ENCODE measurements around the gene GFM1.

The GFM1 gene

DNA sequence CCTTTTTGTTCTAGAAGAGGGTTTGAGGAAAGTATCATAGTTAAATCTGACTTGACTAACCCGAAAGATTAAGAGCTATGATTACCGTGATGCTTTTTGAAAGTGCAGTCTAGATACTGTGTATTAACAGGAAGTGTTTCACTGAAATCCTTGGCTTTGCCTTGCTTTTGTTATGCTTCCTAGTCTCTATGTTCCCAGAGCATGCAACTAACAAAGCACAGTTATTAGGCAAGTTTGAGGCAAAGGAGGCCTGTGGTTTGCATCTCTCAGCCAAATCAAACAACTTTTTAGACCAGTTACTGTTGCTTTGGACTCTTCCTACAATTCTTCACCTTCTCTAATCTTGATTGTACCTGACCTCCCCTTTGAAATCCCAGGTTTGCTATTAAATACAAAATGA is 24.2 kb downstream of the GFM1 start:
- DNase-seq (ENCODE audit: low read depth): peak; percentile 53
- TF ChIP-seq, protein P1, sequence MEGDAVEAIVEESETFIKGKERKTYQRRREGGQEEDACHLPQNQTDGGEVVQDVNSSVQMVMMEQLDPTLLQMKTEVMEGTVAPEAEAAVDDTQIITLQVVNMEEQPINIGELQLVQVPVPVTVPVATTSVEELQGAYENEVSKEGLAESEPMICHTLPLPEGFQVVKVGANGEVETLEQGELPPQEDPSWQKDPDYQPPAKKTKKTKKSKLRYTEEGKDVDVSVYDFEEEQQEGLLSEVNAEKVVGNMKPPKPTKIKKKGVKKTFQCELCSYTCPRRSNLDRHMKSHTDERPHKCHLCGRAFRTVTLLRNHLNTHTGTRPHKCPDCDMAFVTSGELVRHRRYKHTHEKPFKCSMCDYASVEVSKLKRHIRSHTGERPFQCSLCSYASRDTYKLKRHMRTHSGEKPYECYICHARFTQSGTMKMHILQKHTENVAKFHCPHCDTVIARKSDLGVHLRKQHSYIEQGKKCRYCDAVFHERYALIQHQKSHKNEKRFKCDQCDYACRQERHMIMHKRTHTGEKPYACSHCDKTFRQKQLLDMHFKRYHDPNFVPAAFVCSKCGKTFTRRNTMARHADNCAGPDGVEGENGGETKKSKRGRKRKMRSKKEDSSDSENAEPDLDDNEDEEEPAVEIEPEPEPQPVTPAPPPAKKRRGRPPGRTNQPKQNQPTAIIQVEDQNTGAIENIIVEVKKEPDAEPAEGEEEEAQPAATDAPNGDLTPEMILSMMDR (conservative IDR thresholded peaks at IDR 0.05; ENCODE audit: control insufficient read depth, insufficient read depth, low read depth, low read length): no peak
- H3K4me3 ChIP-seq (ENCODE audit: control insufficient read depth, low read depth, low read length): no peak overlapping the region

DNA sequence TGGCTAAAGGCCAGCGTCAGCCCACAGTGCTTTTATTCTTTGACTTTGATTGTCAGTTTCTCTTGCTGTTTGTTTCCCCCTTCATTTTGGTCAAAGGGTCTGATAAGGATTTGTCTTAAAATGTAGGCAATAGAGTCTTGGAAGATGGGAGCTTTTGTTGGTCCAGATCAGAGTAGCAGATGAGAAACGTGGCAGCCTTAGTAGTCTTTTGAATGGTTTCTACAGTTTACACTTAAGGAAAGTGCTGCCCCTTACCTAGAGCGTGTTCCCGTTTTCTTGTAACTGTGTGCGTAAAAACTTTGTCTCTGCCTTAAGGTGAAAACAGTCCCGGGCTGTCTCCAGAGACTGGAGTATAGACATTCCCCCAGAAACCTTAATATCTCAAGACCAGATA is 27.5 kb downstream of the GFM1 start:
- TF ChIP-seq, protein P1 (conservative IDR thresholded peaks at IDR 0.05; ENCODE audit: control insufficient read depth, insufficient read depth, low read depth, low read length): no peak
- peak; percentile 21 for DNase-seq (ENCODE audit: low read depth)

DNA sequence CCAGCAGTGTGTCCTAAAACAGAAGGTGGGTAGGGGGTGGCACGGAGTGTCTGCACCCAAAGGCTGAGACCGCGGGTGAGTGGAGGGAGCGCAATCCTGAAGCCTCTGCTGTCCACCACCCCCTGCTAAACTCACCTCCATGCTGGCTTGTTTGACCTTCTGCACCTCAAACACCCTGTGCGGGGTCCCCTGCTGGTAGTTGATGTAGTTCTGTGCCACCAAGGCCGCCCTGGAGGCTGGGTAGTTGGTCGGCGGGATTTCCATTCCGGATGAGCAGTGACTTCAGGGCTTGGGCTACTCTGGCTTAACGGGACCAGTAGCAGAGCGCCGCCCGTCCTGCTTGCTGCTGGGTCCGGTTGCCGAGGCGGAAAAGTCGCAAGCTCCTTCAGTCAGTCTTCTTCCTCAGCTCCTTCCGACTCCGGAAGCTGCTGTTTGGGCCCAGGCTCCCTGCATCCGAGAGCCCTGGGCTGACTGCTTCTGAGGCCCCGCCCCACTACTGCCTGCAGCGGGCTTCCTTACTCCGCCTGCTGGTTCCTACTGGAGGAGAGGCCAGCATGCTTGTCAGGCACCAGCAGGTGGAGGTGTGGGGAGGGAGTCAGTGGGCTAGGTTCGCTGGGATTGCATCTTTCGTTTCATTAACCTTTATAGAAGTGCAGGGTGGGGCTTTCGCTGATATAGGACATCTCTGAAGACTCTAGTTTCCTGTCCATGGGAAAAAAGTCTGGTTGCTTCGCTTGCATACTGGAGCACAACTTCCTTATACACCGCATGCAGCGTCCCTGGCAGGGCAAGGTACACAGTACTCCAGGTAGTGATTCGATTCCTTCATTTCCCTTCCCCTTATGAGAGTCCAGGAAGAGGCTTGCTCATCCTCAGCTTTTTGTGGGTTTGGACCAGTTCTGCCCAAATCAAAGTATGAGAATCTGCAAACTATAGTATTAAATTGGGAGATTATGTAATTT is 28.2 kb downstream of the GFM1 start, which contains the start of gene LXN:
Gene LXN, minus strand, starts transcription at position 434 of the 962 bp plus-strand sequence. Its CDS starts 170 bp downstream, at position 264.
- DNase-seq (ENCODE audit: low read depth): peak; percentile 82
- TF ChIP-seq, protein P1 (conservative IDR thresholded peaks at IDR 0.05; ENCODE audit: control insufficient read depth, insufficient read depth, low read depth, low read length): peak; percentile 81
- peak within 1 kb of the TSS; percentile 75 for H3K4me3 ChIP-seq (ENCODE audit: control insufficient read depth, low read depth, low read length)

More for the DNA sequence above, 27.5 kb downstream of the GFM1 start:
- peak overlapping the region; percentile 75 for H3K4me3 ChIP-seq (ENCODE audit: control insufficient read depth, low read depth, low read length)

DNA sequence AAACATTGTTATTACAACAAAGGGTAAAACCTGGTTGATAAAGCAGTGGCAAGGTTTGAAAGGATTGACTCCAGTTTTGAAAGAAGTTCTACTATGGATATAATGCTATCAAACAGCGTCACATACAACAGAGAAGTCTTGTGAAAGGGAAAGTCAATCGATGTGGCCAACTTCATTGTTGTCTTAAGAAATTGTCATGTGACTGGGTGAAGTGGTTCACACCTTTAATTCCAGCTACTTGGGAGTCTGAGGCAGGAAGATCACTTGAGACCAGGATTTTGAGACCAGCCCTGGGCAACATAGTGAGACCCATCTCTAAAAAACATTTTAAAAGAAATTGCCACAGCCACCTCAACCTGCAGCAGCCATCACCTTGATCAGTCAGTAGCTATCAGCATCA is 34.4 kb downstream of the GFM1 start:
- TF ChIP-seq, protein P1 (conservative IDR thresholded peaks at IDR 0.05; ENCODE audit: control insufficient read depth, insufficient read depth, low read depth, low read length): no peak
- no peak for DNase-seq (ENCODE audit: low read depth)
- no peak overlapping the region for H3K4me3 ChIP-seq (ENCODE audit: control insufficient read depth, low read depth, low read length)

DNA sequence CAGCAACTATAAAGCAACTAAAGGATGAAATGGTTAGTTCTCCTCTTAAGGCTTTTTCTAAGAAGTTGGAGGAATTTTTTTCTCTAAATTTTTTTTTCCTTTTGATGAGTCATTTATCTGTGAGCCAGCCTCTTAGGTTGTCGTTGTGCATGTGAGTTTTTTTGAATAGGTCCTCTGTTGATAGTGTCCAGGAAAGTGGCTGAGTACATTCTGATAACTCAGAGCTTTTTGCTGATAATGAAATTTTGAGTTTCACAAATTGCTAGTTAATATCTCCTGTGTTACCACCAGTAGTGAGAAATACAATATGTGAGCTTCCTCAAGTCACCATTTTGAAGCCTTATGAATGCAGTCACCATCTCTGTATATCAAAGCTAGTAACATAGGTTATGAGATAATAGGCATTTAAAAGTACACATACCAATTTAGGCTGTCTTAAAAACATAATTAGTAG is 35.2 kb downstream of the GFM1 start:
- TF ChIP-seq, protein P1 (conservative IDR thresholded peaks at IDR 0.05; ENCODE audit: control insufficient read depth, insufficient read depth, low read depth, low read length): no peak
- H3K4me3 ChIP-seq (ENCODE audit: control insufficient read depth, low read depth, low read length): no peak overlapping the region
- peak; percentile 41 for DNase-seq (ENCODE audit: low read depth)

DNA sequence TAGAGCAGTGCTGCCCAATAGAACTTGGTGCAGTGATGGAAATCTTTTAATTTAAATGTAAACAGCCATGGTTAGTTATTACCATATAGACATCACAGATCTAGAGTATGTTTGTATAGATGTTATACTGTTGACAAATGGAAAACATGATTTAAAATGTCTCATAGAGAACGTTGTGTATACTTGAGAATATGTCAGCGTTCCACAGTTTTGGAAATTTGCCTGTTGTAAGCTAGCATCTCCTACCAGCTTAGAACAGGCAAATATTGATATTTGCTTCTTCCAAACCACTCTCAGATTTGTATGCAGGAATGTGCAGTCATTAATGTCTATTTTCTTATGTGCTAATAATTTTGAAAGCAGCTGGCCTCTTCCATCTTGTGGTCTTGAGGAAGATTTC is 36.5 kb downstream of the GFM1 start:
- TF ChIP-seq, protein P1 (conservative IDR thresholded peaks at IDR 0.05; ENCODE audit: control insufficient read depth, insufficient read depth, low read depth, low read length): no peak
- no peak overlapping the region for H3K4me3 ChIP-seq (ENCODE audit: control insufficient read depth, low read depth, low read length)
- DNase-seq (ENCODE audit: low read depth): no peak

Data from fibroblast of mammary gland (primary cell).